GM13977 (cell line): ENCODE measurements around the gene LRCH1.

Experiments
- DNase-seq: peaks from one replicate; pipeline ENCODE4 v3.0.0; 2012; ENCODE audit warnings: low spot score
- CTCF ChIP-seq: IDR thresholded peaks from 2 replicates; pipeline ENCODE4 v1.5.1; 2012; ENCODE audit warnings: mild to moderate bottlenecking, control low read depth; ENCODE audit not compliant: insufficient read depth; ENCODE audit errors: extremely low read depth, missing control alignments
- in situ Hi-C: fragments of 300-500 bp; cut with MboI; formaldehyde crosslinking; loops from one replicate; pipeline ENCODE4 v1.12.0; 2022; ENCODE audit warnings: low sequenced_read_pairs, low pct_unique_long_range_greater_than_20kb, mixed read lengths, inconsistent platforms; ENCODE audit not compliant: unreplicated experiment

The LRCH1 gene

GRCh38 chr13:46664195-46664594 lies 111.2 kb downstream of the LRCH1 start:
- no peak for TF ChIP-seq CTCF
- in situ Hi-C loops, result no loop called here

GRCh38 chr13:46665248-46665632 lies 112.3 kb downstream of the LRCH1 start:
- TF ChIP-seq CTCF, result no peak
- in situ Hi-C loops, result no loop called here
- DNase-seq, result no peak

More at GRCh38 chr13:46664195-46664594, 111.2 kb downstream of the LRCH1 start:
- DNase-seq, result no peak

GRCh38 chr13:46665633-46666482 lies 112.9 kb downstream of the LRCH1 start:
- in situ Hi-C loops, result no loop called here
- no peak for TF ChIP-seq CTCF
- no peak for DNase-seq

- in situ Hi-C loops, result no loop called here
- DNase-seq, result no peak
- TF ChIP-seq CTCF, result peak; percentile 10
Observed at GRCh38 chr13:46666727-46667456, 113.9 kb downstream of the LRCH1 start.

GRCh38 chr13:46667687-46668281 lies 114.8 kb downstream of the LRCH1 start:
- DNase-seq, result peak; percentile 47
- TF ChIP-seq CTCF, result no peak
- in situ Hi-C loops, result no loop called here

- TF ChIP-seq CTCF, result no peak
- in situ Hi-C loops, result no loop called here
- no peak for DNase-seq
Observed at GRCh38 chr13:46668302-46668720, 115.3 kb downstream of the LRCH1 start.
